HG03095 (cell line): ENCODE measurements around the gene AHNAK2.
A peak's percentile ranks its signal among the peaks of the same experiment; 100 is the strongest.

Experiments
- ATAC-seq: cut with Tn5 transposase; IDR thresholded peaks from one replicate; pipeline ENCODE4 v1.9.1; 2021; ENCODE audit warnings: moderate library complexity; ENCODE audit not compliant: unreplicated experiment

The AHNAK2 gene

GRCh38 chr14:104940526-104941150 is 37.5 kb downstream of the AHNAK2 start:
- no peak for ATAC-seq

- no peak for ATAC-seq
Measured at GRCh38 chr14:104939666-104940410, 38.3 kb downstream of the AHNAK2 start.

- ATAC-seq = no peak
Measured at GRCh38 chr14:104938960-104939359, 39.2 kb downstream of the AHNAK2 start.

- no peak for ATAC-seq
Measured at GRCh38 chr14:104938436-104938835, 39.7 kb downstream of the AHNAK2 start.

- no peak for ATAC-seq
Measured at GRCh38 chr14:104937694-104938365, 40.3 kb downstream of the AHNAK2 start.

- ATAC-seq = no peak
Measured at GRCh38 chr14:104937161-104937560, 41.0 kb downstream of the AHNAK2 start.

GRCh38 chr14:104936361-104937155 is 41.6 kb downstream of the AHNAK2 start:
- no peak for ATAC-seq

- no peak for ATAC-seq
Measured at GRCh38 chr14:104935955-104936354, 42.2 kb downstream of the AHNAK2 start.

- ATAC-seq = no peak
Measured at GRCh38 chr14:104935026-104935650, 43.0 kb downstream of the AHNAK2 start.

- no peak for ATAC-seq
Measured at GRCh38 chr14:104933746-104934733, 44.1 kb downstream of the AHNAK2 start.

- peak; percentile 48 for ATAC-seq
Measured at GRCh38 chr14:104932676-104933631, 45.2 kb downstream of the AHNAK2 start.

GRCh38 chr14:104931771-104932675 is 46.2 kb downstream of the AHNAK2 start:
- ATAC-seq = no peak

GRCh38 chr14:104931304-104931770 is 46.8 kb downstream of the AHNAK2 start:
- no peak for ATAC-seq

GRCh38 chr14:104930526-104931303 is 47.5 kb downstream of the AHNAK2 start:
- ATAC-seq = no peak

GRCh38 chr14:104929268-104930230 is 48.6 kb downstream of the AHNAK2 start:
- ATAC-seq = no peak
